ENCODE results near the gene ATP7B. TPM values are rescaled to one million over a fixed set of nuclear protein-coding genes. Genes with fewer than 3 reads are reported as not detected.

The ATP7B gene
- 3.9 and 8.7 TPM in 2 replicates for total RNA-seq

GRCh38 chr13:52010890-52011631 lies at the start of gene ATP7B:
ATP7B (minus strand) TSS chr13:52011450; CDS start chr13:52011337, 113 bp downstream.
- FAIRE-seq, result no peak
- DNase-seq (ENCODE audit: low read depth), result no peak
- Histone ChIP-seq H3K27me3 (ENCODE audit: control insufficient read depth, insufficient read depth, low read length) (no peaks in the 10 kb centered on the region), H3K4me3 (ENCODE audit: low read depth, low read length) (peak within 1 kb of the TSS; percentile 97), H3K36me3 (ENCODE audit: control insufficient read depth, insufficient read depth, low read length) (no peaks in the 10 kb centered on the region)
- peak; percentile 20 for TF ChIP-seq CTCF (IDR thresholded peaks at IDR 0.05; ENCODE audit: insufficient read depth, low read length, severe bottlenecking)

- FAIRE-seq (no peak), DNase-seq (ENCODE audit: low read depth) (peak; percentile 15)
- H3K36me3 ChIP-seq (ENCODE audit: control insufficient read depth, insufficient read depth, low read length), result no peaks in the 10 kb centered on the region
- no peak for TF ChIP-seq CTCF (IDR thresholded peaks at IDR 0.05; ENCODE audit: insufficient read depth, low read length, severe bottlenecking)
- H3K27me3 ChIP-seq (ENCODE audit: control insufficient read depth, insufficient read depth, low read length), result no peaks in the 10 kb centered on the region
- no peak overlapping the region for H3K4me3 ChIP-seq (ENCODE audit: low read depth, low read length)
Observed at GRCh38 chr13:52053460-52053859, 42.2 kb upstream of the ATP7B start.

- Histone ChIP-seq H3K27me3 (ENCODE audit: control insufficient read depth, insufficient read depth, low read length) (no peaks in the 10 kb centered on the region), H3K36me3 (ENCODE audit: control insufficient read depth, insufficient read depth, low read length) (no peaks in the 10 kb centered on the region), H3K4me3 (ENCODE audit: low read depth, low read length) (no peak overlapping the region)
- FAIRE-seq (no peak), DNase-seq (ENCODE audit: low read depth) (no peak)
- TF ChIP-seq CTCF (IDR thresholded peaks at IDR 0.05; ENCODE audit: insufficient read depth, low read length, severe bottlenecking), result no peak
Observed at GRCh38 chr13:52051400-52051799, 40.1 kb upstream of the ATP7B start.

- no peaks in the 10 kb centered on the region for H3K36me3 ChIP-seq (ENCODE audit: control insufficient read depth, insufficient read depth, low read length)
- DNase-seq (ENCODE audit: low read depth) (no peak), FAIRE-seq (no peak)
- no peak overlapping the region for H3K4me3 ChIP-seq (ENCODE audit: low read depth, low read length)
- TF ChIP-seq CTCF (IDR thresholded peaks at IDR 0.05; ENCODE audit: insufficient read depth, low read length, severe bottlenecking), result no peak
- H3K27me3 ChIP-seq (ENCODE audit: control insufficient read depth, insufficient read depth, low read length), result no peaks in the 10 kb centered on the region
Observed at GRCh38 chr13:52048516-52048915, 37.3 kb upstream of the ATP7B start.

GRCh38 chr13:52047463-52047862 lies 36.2 kb upstream of the ATP7B start:
- H3K36me3 ChIP-seq (ENCODE audit: control insufficient read depth, insufficient read depth, low read length), result no peaks in the 10 kb centered on the region
- DNase-seq (ENCODE audit: low read depth), result no peak
- no peak for FAIRE-seq

More at GRCh38 chr13:52047463-52047862, 36.2 kb upstream of the ATP7B start:
- H3K4me3 ChIP-seq (ENCODE audit: low read depth, low read length), result no peak overlapping the region
- H3K27me3 ChIP-seq (ENCODE audit: control insufficient read depth, insufficient read depth, low read length), result no peaks in the 10 kb centered on the region
- TF ChIP-seq CTCF (IDR thresholded peaks at IDR 0.05; ENCODE audit: insufficient read depth, low read length, severe bottlenecking), result no peak

Data from bronchial epithelial cell (primary cell).